ENCODE results near the gene GLRX. TPM values are rescaled to one million over a fixed set of nuclear protein-coding genes. Genes with fewer than 3 reads are reported as not detected.
A peak's percentile ranks its signal among the peaks of the same experiment; 100 is the strongest.

GLRX gene
- total RNA-seq, 2 experiments from 2014 or later, result 52.9 to 80.5 TPM

DNA sequence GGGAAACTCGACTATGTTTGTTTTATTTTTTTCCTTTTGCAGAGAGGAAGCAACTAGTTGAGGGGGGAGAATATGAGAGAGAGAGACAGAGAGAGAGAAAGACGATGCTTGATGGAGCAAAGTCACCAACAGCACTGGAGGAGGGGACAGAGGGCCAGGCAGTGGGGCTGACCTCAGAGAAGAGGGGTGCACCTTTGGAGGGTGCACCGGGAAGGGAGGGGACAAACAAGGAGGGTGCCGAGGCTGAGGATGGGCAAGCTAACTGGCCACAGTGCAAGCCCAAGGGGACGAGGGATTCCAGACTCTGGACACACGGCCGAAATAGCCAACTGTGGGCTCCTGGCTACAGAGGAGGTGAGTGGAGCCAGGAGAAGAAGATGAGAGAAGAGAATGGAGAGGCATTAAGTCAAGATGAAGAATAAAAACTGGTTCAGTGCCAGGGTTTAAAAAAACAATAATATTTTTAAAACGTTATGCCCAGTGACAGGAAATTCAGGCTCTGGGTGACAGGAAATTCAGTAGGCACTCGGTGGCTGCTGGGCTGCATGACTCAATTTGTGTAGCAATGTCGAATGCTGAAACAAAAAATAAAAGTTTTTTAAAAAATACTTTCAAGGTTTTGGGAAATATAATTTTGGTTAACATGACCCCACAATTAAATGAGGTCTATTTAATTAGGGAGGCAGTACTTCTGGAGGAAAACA, 13.3 kb upstream of the GLRX start:
- H3K36me3 ChIP-seq (ENCODE audit: insufficient read depth, low read length), result no peaks in the 10 kb centered on the region
- H2AFZ ChIP-seq (ENCODE audit: low read length), result peak overlapping the region; percentile 98; the same call in 1 of the 2 replicates
- peak overlapping the region; percentile 66 for H3K4me3 ChIP-seq (ENCODE audit: low read depth, low read length, poor library complexity, severe bottlenecking)
- no peaks in the 10 kb centered on the region for H4K20me1 ChIP-seq (ENCODE audit: insufficient read depth, low read length)
- CTCF ChIA-PET (ENCODE audit: unreplicated experiment), result interaction anchor here (1.3 kb wide), 1 partner anchor 15 kb away, joined by 5 read pairs; no protein-coding TSS in a partner anchor
- H3K79me2 ChIP-seq (ENCODE audit: insufficient read depth, low read depth, low read length), result no peaks in the 10 kb centered on the region
- BruUV-seq (replicated peaks), result no TSS peak
- intact Hi-C loops (cut with micrococcal nuclease; ENCODE audit: unreplicated experiment), result loop anchor here (1.0 to 10.0 kb wide), 2 partner anchors 28 to 969 kb away; partner anchors contain the start of gene ERAP1
- peaks cover 37% of the 10 kb centered on the region for H3K4me1 ChIP-seq (ENCODE audit: insufficient read depth, low read length, poor library complexity, severe bottlenecking)
- no peak overlapping the region for H3K27ac ChIP-seq (ENCODE audit: low read depth, low read length, poor library complexity, severe bottlenecking)
- H3K9me3 ChIP-seq (ENCODE audit: low read length), result no peaks in the 10 kb centered on the region
- POLR2A ChIA-PET, result interaction anchor here (0.7 to 4.2 kb wide), 12 partner anchors 14 to 194 kb away, joined by 3 to 46 read pairs (median 4); partner anchors contain the start of genes GLRX and RFESD
- TF ChIP-seq, protein P1, sequence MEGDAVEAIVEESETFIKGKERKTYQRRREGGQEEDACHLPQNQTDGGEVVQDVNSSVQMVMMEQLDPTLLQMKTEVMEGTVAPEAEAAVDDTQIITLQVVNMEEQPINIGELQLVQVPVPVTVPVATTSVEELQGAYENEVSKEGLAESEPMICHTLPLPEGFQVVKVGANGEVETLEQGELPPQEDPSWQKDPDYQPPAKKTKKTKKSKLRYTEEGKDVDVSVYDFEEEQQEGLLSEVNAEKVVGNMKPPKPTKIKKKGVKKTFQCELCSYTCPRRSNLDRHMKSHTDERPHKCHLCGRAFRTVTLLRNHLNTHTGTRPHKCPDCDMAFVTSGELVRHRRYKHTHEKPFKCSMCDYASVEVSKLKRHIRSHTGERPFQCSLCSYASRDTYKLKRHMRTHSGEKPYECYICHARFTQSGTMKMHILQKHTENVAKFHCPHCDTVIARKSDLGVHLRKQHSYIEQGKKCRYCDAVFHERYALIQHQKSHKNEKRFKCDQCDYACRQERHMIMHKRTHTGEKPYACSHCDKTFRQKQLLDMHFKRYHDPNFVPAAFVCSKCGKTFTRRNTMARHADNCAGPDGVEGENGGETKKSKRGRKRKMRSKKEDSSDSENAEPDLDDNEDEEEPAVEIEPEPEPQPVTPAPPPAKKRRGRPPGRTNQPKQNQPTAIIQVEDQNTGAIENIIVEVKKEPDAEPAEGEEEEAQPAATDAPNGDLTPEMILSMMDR (conservative IDR thresholded peaks at IDR 0.05; ENCODE audit: low read length), result no peak
- TF ChIP-seq EZH2phosphoT487 (IDR thresholded peaks at IDR 0.05; ENCODE audit: borderline replicate concordance, low read depth, low read length), result no peak
- no peaks in the 10 kb centered on the region for H3K9me2 ChIP-seq (ENCODE audit: insufficient read depth, low read length)
- H3K4me2 ChIP-seq (ENCODE audit: low read length), result peak overlapping the region; percentile 86
- DNase-seq (ENCODE audit: low spot score), result no peak

DNA sequence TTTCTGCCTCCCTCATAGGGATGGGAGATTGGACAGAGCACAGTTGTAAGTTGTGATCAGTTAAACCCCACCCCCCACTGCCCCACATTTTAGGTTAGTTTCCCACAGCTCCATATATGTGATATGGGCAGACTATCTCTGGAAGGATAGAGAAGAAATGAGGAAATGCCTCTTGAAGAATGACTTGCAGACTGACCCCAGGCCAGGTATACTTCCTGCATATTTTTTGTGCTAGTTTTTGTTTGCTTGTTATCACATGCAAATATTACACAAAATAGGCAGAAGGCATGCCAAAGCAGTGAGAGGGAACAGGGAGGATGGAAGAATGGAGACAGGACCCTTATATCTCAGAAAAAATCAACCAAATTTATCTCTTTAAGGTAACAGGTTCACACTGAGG, 10.1 kb upstream of the GLRX start:
- Histone ChIP-seq H3K27ac (ENCODE audit: low read depth, low read length, poor library complexity, severe bottlenecking) (no peak overlapping the region), H3K36me3 (ENCODE audit: insufficient read depth, low read length) (no peaks in the 10 kb centered on the region), H3K4me3 (ENCODE audit: low read depth, low read length, poor library complexity, severe bottlenecking) (no peak overlapping the region), H3K79me2 (ENCODE audit: insufficient read depth, low read depth, low read length) (no peaks in the 10 kb centered on the region), H4K20me1 (ENCODE audit: insufficient read depth, low read length) (no peaks in the 10 kb centered on the region), H2AFZ (ENCODE audit: low read length) (peak overlapping the region; percentile 42; the same call in 1 of the 2 replicates), H3K9me3 (ENCODE audit: low read length) (no peaks in the 10 kb centered on the region), H3K4me1 (ENCODE audit: insufficient read depth, low read length, poor library complexity, severe bottlenecking) (peaks cover 37% of the 10 kb centered on the region), H3K9me2 (ENCODE audit: insufficient read depth, low read length) (no peaks in the 10 kb centered on the region), H3K4me2 (ENCODE audit: low read length) (peak overlapping the region; percentile 86)
- intact Hi-C loops (cut with micrococcal nuclease; ENCODE audit: unreplicated experiment), result loop anchor here (10.0 kb wide), 1 partner anchor 972 kb away; the partner anchor contains the start of gene ERAP1
- DNase-seq (ENCODE audit: low spot score), result no peak
- TF ChIP-seq, protein P1 (conservative IDR thresholded peaks at IDR 0.05; ENCODE audit: low read length), result no peak
- TF ChIP-seq EZH2phosphoT487 (IDR thresholded peaks at IDR 0.05; ENCODE audit: borderline replicate concordance, low read depth, low read length), result no peak
- POLR2A ChIA-PET, result interaction anchor here (3.0 kb wide), 1 partner anchor 11 kb away, joined by 27 read pairs; the partner anchor contains the start of gene GLRX
- CTCF ChIA-PET (ENCODE audit: unreplicated experiment), result interaction anchor here (0.8 to 1.1 kb wide), 2 partner anchors 10 to 51 kb away, joined by 3 read pairs; partner anchors contain the start of gene GLRX
- no TSS peak for BruUV-seq (replicated peaks)
